SK-N-MC (cell line): ENCODE results near the gene FAM131A.

ENCODE experiments used
- DNase-seq: peaks from one replicate; pipeline ENCODE4 v3.0.0-alpha.2; 2011; ENCODE audit warnings: low read depth, low spot score
- H3K27ac ChIP-seq: fragments of 200-600 bp; sonication (generic); 2 replicates; pipeline ENCODE4 v1.5.1; 2016; ENCODE audit warnings: mixed run types
- H3K36me3 ChIP-seq: fragments of 200-600 bp; sonication (generic); 2 replicates; pipeline ENCODE4 v1.6.1; 2017; ENCODE audit warnings: antibody characterized with exemption, low read length, mixed read lengths; ENCODE audit not compliant: insufficient read depth
- H3K4me3 ChIP-seq: fragments of 200-600 bp; sonication (generic); 2 replicates; pipeline ENCODE4 v1.5.1; 2016
- H3K9ac ChIP-seq: fragments of 200-600 bp; sonication (generic); 2 replicates; pipeline ENCODE4 v1.8.0; 2017; ENCODE audit warnings: mixed run types, mixed read lengths; ENCODE audit not compliant: insufficient read length
- H3K9me3 ChIP-seq: fragments of 200-600 bp; sonication (generic); 2 replicates; pipeline ENCODE4 v1.6.1; 2017; ENCODE audit warnings: low read depth, mild to moderate bottlenecking, antibody characterized with exemption, low read length, moderate library complexity, mixed read lengths
- EZH2 ChIP-seq: fragments of 200-600 bp; sonication (generic); IDR thresholded peaks from one replicate; pipeline ENCODE4 v1.6.1; 2017; ENCODE audit warnings: antibody characterized with exemption
- FOXP2 ChIP-seq: optimal IDR thresholded peaks from 2 replicates; pipeline ENCODE3; 2011; ENCODE audit warnings: mild to moderate bottlenecking, moderate library complexity; ENCODE audit not compliant: insufficient read depth; ENCODE audit errors: extremely low read length, control extremely low read depth
- POLR2AphosphoS5 ChIP-seq: IDR thresholded peaks from 2 replicates; pipeline ENCODE4 v1.6.1; 2012; ENCODE audit warnings: mild to moderate bottlenecking, low read depth, low read length, borderline replicate concordance

FAM131A gene

DNA sequence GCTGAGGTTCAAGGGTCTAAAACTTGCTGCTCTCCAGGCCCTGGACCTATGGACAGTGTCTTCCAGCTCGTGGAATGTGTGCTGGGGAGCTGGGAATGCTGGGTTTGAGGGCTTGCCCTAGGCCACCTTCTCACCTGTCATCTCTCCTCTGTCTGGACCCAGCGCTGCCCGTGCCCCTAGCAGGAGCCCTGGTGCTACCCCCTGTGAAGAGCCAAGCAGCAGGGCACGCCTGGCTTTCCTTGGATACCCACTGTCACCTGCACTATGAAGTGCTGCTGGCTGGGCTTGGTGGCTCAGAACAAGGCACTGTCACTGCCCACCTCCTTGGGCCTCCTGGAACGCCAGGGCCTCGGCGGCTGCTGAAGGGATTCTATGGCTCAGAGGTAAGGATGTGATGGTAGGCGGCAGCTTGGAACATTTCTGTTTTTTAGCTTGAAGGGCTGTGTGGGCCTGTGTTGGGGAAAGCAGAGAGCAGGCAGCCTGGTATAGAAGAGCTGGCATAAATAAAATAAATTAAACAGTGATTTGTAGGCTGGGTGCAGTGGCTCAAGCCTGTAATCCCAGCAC lies 47.5 kb downstream of the FAM131A start:
- no peaks in the 10 kb centered on the region for H3K36me3 ChIP-seq
- no peaks in the 10 kb centered on the region for H3K9me3 ChIP-seq
- no peak overlapping the region for H3K4me3 ChIP-seq
- H3K9ac ChIP-seq: no peak overlapping the region
- no peak overlapping the region for H3K27ac ChIP-seq
- DNase-seq: no peak
- no peak for TF ChIP-seq FOXP2
- TF ChIP-seq POLR2AphosphoS5: no peak
- TF ChIP-seq EZH2: no peak

DNA sequence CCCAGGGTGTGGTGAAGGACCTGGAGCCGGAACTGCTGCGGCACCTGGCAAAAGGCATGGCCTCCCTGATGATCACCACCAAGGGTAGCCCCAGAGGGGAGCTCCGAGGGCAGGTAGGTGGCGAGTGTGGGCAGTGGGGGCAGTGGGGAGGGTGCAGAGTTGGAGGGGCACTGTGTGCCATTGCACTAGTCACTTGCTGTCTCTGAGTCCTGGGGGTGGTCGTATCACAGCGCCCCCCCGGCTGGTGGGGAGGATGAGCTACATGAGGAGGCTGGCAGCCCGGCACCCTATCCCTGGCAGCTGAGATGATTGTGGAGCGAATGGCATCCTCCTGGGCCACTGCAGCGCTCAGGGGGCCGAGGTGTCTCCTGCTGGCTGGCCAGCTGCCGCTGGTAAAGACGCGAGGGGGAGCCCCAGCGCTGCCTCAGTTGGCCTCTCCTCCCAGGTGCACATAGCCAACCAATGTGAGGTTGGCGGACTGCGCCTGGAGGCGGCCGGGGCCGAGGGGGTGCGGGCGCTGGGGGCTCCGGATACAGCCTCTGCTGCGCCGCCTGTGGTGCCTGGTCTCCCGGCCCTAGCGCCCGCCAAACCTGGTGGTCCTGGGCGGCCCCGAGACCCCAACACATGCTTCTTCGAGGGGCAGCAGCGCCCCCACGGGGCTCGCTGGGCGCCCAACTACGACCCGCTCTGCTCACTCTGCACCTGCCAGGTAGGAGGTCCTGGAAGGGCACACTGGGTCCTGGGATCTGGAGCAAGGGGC lies 48.8 kb downstream of the FAM131A start:
- Histone ChIP-seq H3K27ac (no peak overlapping the region), H3K9me3 (no peaks in the 10 kb centered on the region), H3K36me3 (no peaks in the 10 kb centered on the region), H3K4me3 (no peak overlapping the region), H3K9ac (no peak overlapping the region)
- TF ChIP-seq EZH2 (no peak), FOXP2 (no peak), POLR2AphosphoS5 (no peak)
- no peak for DNase-seq

DNA sequence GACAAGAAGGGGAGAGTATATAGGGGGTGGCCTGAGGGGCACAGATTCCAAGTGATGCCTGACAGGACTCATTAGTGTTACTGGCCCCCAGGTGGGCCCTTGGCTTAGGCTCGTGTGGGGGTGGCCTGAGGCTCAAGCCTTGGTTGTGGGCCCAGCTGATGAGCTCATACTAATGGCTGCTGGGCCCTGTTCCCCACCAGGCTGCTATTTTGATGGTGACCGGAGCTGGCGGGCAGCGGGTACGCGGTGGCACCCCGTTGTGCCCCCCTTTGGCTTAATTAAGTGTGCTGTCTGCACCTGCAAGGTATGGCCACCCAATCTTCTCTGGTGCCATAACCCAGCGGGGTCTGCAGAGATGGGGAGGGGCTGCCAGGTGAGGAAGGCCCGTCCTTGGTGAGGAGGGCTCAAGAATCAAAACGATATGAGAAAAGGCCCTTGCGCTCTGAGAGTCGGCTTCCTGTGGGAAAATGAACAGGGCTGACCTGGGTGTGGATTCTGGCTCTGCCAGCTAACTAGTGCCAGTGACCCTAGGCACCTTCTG lies 49.8 kb downstream of the FAM131A start:
- Histone ChIP-seq H3K4me3 (no peak overlapping the region), H3K27ac (no peak overlapping the region), H3K9me3 (no peaks in the 10 kb centered on the region), H3K9ac (no peak overlapping the region), H3K36me3 (no peaks in the 10 kb centered on the region)
- DNase-seq: no peak
- TF ChIP-seq EZH2: no peak
- no peak for TF ChIP-seq FOXP2
- no peak for TF ChIP-seq POLR2AphosphoS5

DNA sequence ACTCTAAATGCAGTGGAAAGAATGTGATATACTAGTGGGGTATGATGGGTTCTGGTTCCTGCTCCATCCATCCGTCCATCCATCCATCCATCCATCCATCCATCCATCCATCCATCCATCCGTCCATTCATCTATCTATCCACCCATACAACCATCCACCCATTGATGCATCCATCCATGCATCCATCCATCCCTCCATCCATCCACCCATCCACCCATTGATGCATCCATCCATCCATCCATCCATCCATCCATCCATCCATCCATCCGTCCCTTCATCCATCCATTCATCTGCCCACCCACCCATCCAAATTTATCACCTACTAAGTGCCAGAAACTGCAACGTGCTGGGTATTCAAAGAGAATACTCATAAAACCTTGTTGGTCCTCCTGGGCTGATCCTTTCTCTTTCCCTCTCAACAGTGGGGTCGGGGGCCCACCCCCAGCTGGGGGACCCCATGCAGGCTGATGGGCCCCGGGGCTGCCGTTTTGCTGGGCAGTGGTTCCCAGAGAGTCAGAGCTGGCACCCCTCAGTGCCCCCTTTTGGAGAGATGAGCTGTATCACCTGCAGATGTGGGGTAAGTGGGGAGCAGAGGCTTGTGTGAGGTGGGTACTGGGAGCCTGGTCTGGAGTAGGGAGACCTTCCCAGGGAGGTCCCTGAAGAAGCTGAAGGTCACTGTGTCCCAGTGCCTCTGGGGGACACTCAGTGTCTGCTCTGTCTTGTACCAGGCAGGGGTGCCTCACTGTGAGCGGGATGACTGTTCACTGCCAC lies 51.0 kb downstream of the FAM131A start:
- Histone ChIP-seq H3K9me3 (no peaks in the 10 kb centered on the region), H3K36me3 (no peaks in the 10 kb centered on the region), H3K9ac (no peak overlapping the region), H3K27ac (no peak overlapping the region), H3K4me3 (no peak overlapping the region)
- DNase-seq: no peak
- TF ChIP-seq EZH2 (no peak), FOXP2 (no peak), POLR2AphosphoS5 (no peak)

GRCh38 chr3:184388936-184389230 lies 51.5 kb downstream of the FAM131A start:
- no peak overlapping the region for H3K4me3 ChIP-seq
- H3K9me3 ChIP-seq: no peaks in the 10 kb centered on the region
- TF ChIP-seq FOXP2 (no peak), EZH2 (no peak), POLR2AphosphoS5 (no peak)
- no peaks in the 10 kb centered on the region for H3K36me3 ChIP-seq
- no peak for DNase-seq
- no peak overlapping the region for H3K9ac ChIP-seq
- no peak overlapping the region for H3K27ac ChIP-seq

GRCh38 chr3:184389384-184389783 lies 52.0 kb downstream of the FAM131A start:
- DNase-seq: no peak
- Histone ChIP-seq H3K4me3 (no peak overlapping the region), H3K9ac (no peak overlapping the region), H3K27ac (no peak overlapping the region), H3K9me3 (no peaks in the 10 kb centered on the region), H3K36me3 (no peaks in the 10 kb centered on the region)
- no peak for TF ChIP-seq POLR2AphosphoS5
- TF ChIP-seq FOXP2: no peak
- TF ChIP-seq EZH2: no peak

DNA sequence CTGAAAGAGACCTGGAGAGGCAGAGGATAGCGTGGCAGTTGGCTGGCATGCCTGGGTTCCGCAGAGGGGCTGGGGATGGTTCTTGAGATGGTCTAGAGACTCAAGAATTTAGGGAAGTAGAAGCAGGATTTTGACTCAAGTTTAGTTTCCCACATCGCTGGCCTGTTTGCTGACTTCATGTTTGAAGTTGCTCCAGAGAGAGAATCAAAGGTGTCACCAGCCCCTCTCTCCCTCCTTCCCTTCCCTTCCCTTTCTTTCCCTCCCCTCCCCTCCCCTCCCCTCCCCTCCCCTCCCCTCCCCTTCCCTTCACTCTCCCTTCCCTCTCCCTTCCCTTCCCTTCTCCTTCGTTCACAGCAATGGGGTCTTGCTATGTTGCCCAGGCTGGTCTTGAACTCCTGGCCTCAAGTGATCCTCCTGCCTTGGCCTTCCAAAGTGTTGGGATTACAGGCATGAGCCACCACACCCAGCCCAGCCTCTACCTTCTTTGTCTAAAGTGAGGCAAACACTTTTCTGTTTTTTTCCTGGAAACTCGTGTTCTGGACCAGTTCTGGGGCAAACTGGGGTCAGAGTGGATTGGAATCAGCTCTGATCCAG lies 52.6 kb downstream of the FAM131A start:
- Histone ChIP-seq H3K27ac (no peak overlapping the region), H3K9ac (no peak overlapping the region), H3K4me3 (no peak overlapping the region), H3K36me3 (no peaks in the 10 kb centered on the region), H3K9me3 (no peaks in the 10 kb centered on the region)
- TF ChIP-seq EZH2: no peak
- no peak for TF ChIP-seq FOXP2
- no peak for TF ChIP-seq POLR2AphosphoS5
- no peak for DNase-seq

DNA sequence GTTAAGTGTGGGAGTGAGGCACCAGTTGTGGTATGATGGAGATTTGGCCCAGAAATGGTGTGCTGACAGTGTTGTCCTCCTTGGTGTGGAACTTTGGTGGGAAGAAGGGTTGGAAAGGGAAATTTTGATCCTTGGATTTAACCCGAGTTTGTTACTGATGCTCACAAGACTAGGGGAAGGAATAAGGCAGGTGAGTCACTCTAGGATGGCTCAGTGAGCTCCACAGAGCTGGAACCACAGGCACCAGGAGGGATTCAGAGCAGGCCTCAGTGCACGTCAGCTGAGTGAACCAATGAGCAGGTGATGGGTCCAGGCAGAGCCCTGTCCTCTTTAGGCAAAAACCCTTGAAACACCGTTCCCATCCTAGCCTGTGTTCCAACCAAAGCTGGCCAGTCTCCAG lies 53.9 kb downstream of the FAM131A start:
- no peak overlapping the region for H3K9ac ChIP-seq
- TF ChIP-seq FOXP2 (no peak), POLR2AphosphoS5 (no peak), EZH2 (no peak)

More for the DNA sequence above, 53.9 kb downstream of the FAM131A start:
- H3K4me3 ChIP-seq: no peak overlapping the region
- DNase-seq: no peak
- no peak overlapping the region for H3K27ac ChIP-seq
- H3K36me3 ChIP-seq: no peaks in the 10 kb centered on the region
- no peaks in the 10 kb centered on the region for H3K9me3 ChIP-seq
